ENCODE data around the gene PWWP2A. TPM values are rescaled to one million over a fixed set of nuclear protein-coding genes. Genes with fewer than 3 reads are reported as not detected.

Gene PWWP2A
- total and polyA plus RNA-seq, 2 of the 4 experiments (the other 2 are of a cell fraction), result 8.8 to 12.5 TPM

DNA sequence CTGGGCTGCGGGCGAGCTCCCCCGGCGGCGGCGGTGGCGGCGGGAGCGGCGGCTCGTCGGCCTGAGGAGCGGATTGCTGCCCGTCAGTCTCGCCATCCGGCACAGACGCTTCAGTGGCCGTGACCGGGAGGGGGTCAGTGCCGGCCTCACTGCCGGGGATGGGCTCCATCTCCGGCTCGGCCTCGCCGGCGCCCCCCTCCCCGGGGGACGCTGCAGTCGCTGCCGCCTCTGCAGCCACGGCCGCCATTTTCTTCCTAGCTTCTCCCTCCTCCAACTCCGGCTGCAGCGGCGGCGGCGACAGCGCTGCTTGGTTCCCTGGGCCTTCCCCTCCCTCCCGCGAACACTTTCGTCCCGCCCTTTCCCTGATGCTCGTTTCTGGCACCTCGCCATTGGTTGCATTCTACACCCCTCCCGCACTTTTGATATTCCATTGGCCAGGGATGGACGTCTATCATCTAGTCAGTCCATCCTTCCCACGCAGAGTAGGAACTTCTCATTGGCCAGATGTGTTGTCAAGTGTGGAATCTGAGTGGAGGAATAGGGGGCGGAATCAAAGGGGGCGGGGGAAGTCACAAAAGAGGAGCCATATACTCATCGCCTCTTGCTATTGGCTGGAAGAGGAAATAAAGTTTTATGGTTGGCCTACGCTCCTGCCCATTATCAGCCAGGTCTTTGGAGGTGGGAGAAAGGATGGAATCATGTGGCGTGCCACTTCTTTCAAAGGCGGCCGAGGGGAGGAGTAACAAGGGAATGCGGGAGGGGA is at the start of gene PWWP2A (continued):
- TF ChIP-seq, protein P1, sequence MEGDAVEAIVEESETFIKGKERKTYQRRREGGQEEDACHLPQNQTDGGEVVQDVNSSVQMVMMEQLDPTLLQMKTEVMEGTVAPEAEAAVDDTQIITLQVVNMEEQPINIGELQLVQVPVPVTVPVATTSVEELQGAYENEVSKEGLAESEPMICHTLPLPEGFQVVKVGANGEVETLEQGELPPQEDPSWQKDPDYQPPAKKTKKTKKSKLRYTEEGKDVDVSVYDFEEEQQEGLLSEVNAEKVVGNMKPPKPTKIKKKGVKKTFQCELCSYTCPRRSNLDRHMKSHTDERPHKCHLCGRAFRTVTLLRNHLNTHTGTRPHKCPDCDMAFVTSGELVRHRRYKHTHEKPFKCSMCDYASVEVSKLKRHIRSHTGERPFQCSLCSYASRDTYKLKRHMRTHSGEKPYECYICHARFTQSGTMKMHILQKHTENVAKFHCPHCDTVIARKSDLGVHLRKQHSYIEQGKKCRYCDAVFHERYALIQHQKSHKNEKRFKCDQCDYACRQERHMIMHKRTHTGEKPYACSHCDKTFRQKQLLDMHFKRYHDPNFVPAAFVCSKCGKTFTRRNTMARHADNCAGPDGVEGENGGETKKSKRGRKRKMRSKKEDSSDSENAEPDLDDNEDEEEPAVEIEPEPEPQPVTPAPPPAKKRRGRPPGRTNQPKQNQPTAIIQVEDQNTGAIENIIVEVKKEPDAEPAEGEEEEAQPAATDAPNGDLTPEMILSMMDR (conservative IDR thresholded peaks at IDR 0.05; ENCODE audit: low read depth, low read length), result 0 out of 2 replicates have a peak, but pooled peaks have one; percentile 9
- TF ChIP-seq MAZ (IDR thresholded peaks at IDR 0.05; ENCODE audit: borderline replicate concordance, low read depth, low read length) (peak; percentile 81), RCOR1 (IDR thresholded peaks at IDR 0.05; ENCODE audit: insufficient replicate concordance, low read length) (peak; percentile 41), NFE2L2 (IDR thresholded peaks at IDR 0.05; ENCODE audit: low read depth, low read length) (no peak), MAFK (IDR thresholded peaks at IDR 0.05; ENCODE audit: low read depth, low read length) (no peak), BHLHE40 (IDR thresholded peaks at IDR 0.05; ENCODE audit: low read depth, low read length) (peak; percentile 32; the same call in 1 of the 2 replicates)

Data from IMR-90 (cell line).